SU-DHL-6 (cell line): ENCODE data around the gene ARPC2.

ENCODE experiments used
- CTCF ChIP-seq: fragments of 200-600 bp; sonication (generic); IDR thresholded peaks from one replicate; pipeline ENCODE4 v1.5.1; 2017; ENCODE audit warnings: antibody characterized with exemption, mild to moderate bottlenecking, low read length, moderate library complexity; ENCODE audit not compliant: insufficient read depth, poor library complexity, severe bottlenecking
- EZH2phosphoT487 ChIP-seq: fragments of 200-600 bp; sonication (generic), shearing (Covaris generic); conservative IDR thresholded peaks from 2 replicates; pipeline ENCODE4 v1.6.1; 2018; ENCODE audit warnings: mild to moderate bottlenecking, antibody characterized with exemption, low read length, moderate library complexity, mixed read lengths

GRCh38 chr2:218263817-218264641 lies 47.0 kb downstream of the ARPC2 start:
- TF ChIP-seq CTCF (no peak), EZH2phosphoT487 (no peak)
